ENCODE measurements around the gene SETBP1.

The SETBP1 gene

GRCh38 chr18:44732599-44732998 is 51.9 kb downstream of the SETBP1 start:
- H3K9me2 ChIP-seq (ENCODE audit: low read depth, low read length), result no peaks in the 10 kb centered on the region
- H3K9me3 ChIP-seq (ENCODE audit: low read length), result no peaks in the 10 kb centered on the region
- H3K27ac ChIP-seq (ENCODE audit: low read depth, low read length, poor library complexity, severe bottlenecking), result peak overlapping the region; percentile 92
- H3F3A ChIP-seq (ENCODE audit: insufficient read depth, low read length), result no peaks in the 10 kb centered on the region
- H3K36me3 ChIP-seq (ENCODE audit: insufficient read depth, low read length), result no peaks in the 10 kb centered on the region; the same call in 1 of the 2 replicates
- no peak overlapping the region for H3K4me3 ChIP-seq (ENCODE audit: low read depth, low read length, poor library complexity, severe bottlenecking)
- TF ChIP-seq EZH2 (IDR thresholded peaks at IDR 0.05; ENCODE audit: borderline replicate concordance, low read length) (no peak), CTCF (IDR thresholded peaks at IDR 0.05; ENCODE audit: low read length) (no peak)
- H3K79me2 ChIP-seq (ENCODE audit: insufficient read depth, low read length), result no peaks in the 10 kb centered on the region
- H3K4me1 ChIP-seq (ENCODE audit: insufficient read depth, low read length, severe bottlenecking), result peaks cover 57% of the 10 kb centered on the region
- no peak overlapping the region for H2AFZ ChIP-seq (ENCODE audit: low read length)
- no peak overlapping the region; the same call in 1 of the 2 replicates for H3K9ac ChIP-seq (ENCODE audit: low read length)
- no peaks in the 10 kb centered on the region for H4K20me1 ChIP-seq (ENCODE audit: insufficient read depth, low read length)
- no peaks in the 10 kb centered on the region for H3K27me3 ChIP-seq (ENCODE audit: insufficient read depth, low read length)
- peak overlapping the region; percentile 57; the same call in 1 of the 2 replicates for H3K4me2 ChIP-seq (ENCODE audit: low read length)

GRCh38 chr18:44733069-44733753 is 52.5 kb downstream of the SETBP1 start:
- Histone ChIP-seq H3K79me2 (ENCODE audit: insufficient read depth, low read length) (no peaks in the 10 kb centered on the region), H3F3A (ENCODE audit: insufficient read depth, low read length) (no peaks in the 10 kb centered on the region), H3K9ac (ENCODE audit: low read length) (no peak overlapping the region; the same call in 1 of the 2 replicates), H3K27me3 (ENCODE audit: insufficient read depth, low read length) (no peaks in the 10 kb centered on the region), H2AFZ (ENCODE audit: low read length) (no peak overlapping the region), H3K9me3 (ENCODE audit: low read length) (no peaks in the 10 kb centered on the region), H3K36me3 (ENCODE audit: insufficient read depth, low read length) (no peaks in the 10 kb centered on the region; the same call in 1 of the 2 replicates), H3K9me2 (ENCODE audit: low read depth, low read length) (no peaks in the 10 kb centered on the region), H3K4me1 (ENCODE audit: insufficient read depth, low read length, severe bottlenecking) (peaks cover 57% of the 10 kb centered on the region), H4K20me1 (ENCODE audit: insufficient read depth, low read length) (no peaks in the 10 kb centered on the region), H3K4me2 (ENCODE audit: low read length) (no peak overlapping the region), H3K27ac (ENCODE audit: low read depth, low read length, poor library complexity, severe bottlenecking) (peak overlapping the region; percentile 92), H3K4me3 (ENCODE audit: low read depth, low read length, poor library complexity, severe bottlenecking) (no peak overlapping the region)
- TF ChIP-seq EZH2 (IDR thresholded peaks at IDR 0.05; ENCODE audit: borderline replicate concordance, low read length), result no peak
- no peak for TF ChIP-seq CTCF (IDR thresholded peaks at IDR 0.05; ENCODE audit: low read length)

- Histone ChIP-seq H3K36me3 (ENCODE audit: insufficient read depth, low read length) (no peaks in the 10 kb centered on the region; the same call in 1 of the 2 replicates), H3K27ac (ENCODE audit: low read depth, low read length, poor library complexity, severe bottlenecking) (no peak overlapping the region), H4K20me1 (ENCODE audit: insufficient read depth, low read length) (no peaks in the 10 kb centered on the region), H3K4me3 (ENCODE audit: low read depth, low read length, poor library complexity, severe bottlenecking) (no peak overlapping the region), H3K4me1 (ENCODE audit: insufficient read depth, low read length, severe bottlenecking) (peaks cover 56% of the 10 kb centered on the region), H3K9me2 (ENCODE audit: low read depth, low read length) (no peaks in the 10 kb centered on the region), H3K9me3 (ENCODE audit: low read length) (no peaks in the 10 kb centered on the region), H3K9ac (ENCODE audit: low read length) (no peak overlapping the region), H3F3A (ENCODE audit: insufficient read depth, low read length) (no peaks in the 10 kb centered on the region), H3K4me2 (ENCODE audit: low read length) (no peak overlapping the region), H2AFZ (ENCODE audit: low read length) (no peak overlapping the region), H3K27me3 (ENCODE audit: insufficient read depth, low read length) (no peaks in the 10 kb centered on the region), H3K79me2 (ENCODE audit: insufficient read depth, low read length) (no peaks in the 10 kb centered on the region)
- TF ChIP-seq EZH2 (IDR thresholded peaks at IDR 0.05; ENCODE audit: borderline replicate concordance, low read length) (no peak), CTCF (IDR thresholded peaks at IDR 0.05; ENCODE audit: low read length) (no peak)
These were observed 53.2 kb downstream of the SETBP1 start for GRCh38 chr18:44733754-44734465.
